KMS-11 (cell line): ENCODE data around the gene CCDC157.

ENCODE experiments used
- H2AFZ ChIP-seq: fragments of 200-600 bp; sonication (generic); 2 replicates; pipeline ENCODE4 v1.6.1; 2016; ENCODE audit warnings: antibody characterized with exemption, mixed run types, low read depth
- H3K27ac ChIP-seq: fragments of 200-600 bp; sonication (generic); 2 replicates; pipeline ENCODE4 v1.6.1; 2016; ENCODE audit warnings: mild to moderate bottlenecking, mixed run types
- H3K27me3 ChIP-seq: fragments of 200-600 bp; sonication (generic); 2 replicates; pipeline ENCODE4 v1.6.1; 2017; ENCODE audit warnings: mild to moderate bottlenecking, low read depth, mixed run types, moderate library complexity; ENCODE audit not compliant: insufficient read depth
- H3K36me3 ChIP-seq: fragments of 200-600 bp; sonication (generic); 2 replicates; pipeline ENCODE4 v1.6.1; 2017; ENCODE audit warnings: mild to moderate bottlenecking, mixed run types; ENCODE audit not compliant: insufficient read depth
- H3K4me1 ChIP-seq: fragments of 200-600 bp; sonication (generic); 2 replicates; pipeline ENCODE4 v1.6.1; 2016; ENCODE audit warnings: mild to moderate bottlenecking, low read depth, mixed run types; ENCODE audit not compliant: poor library complexity, severe bottlenecking
- H3K4me2 ChIP-seq: fragments of 200-600 bp; sonication (generic); 2 replicates; pipeline ENCODE4 v1.7.0; 2016; ENCODE audit warnings: mild to moderate bottlenecking, mixed run types
- H3K4me3 ChIP-seq: fragments of 200-600 bp; sonication (generic); IDR thresholded peaks from 2 replicates; pipeline ENCODE4 v1.6.1; 2017; ENCODE audit warnings: low read depth, low read length, mixed read lengths; ENCODE audit not compliant: insufficient read depth
- H3K79me2 ChIP-seq: fragments of 200-600 bp; sonication (generic); 2 replicates; pipeline ENCODE4 v1.6.1; 2016; ENCODE audit warnings: low read depth, mixed run types; ENCODE audit not compliant: insufficient read depth
- H3K9ac ChIP-seq: fragments of 200-600 bp; sonication (generic); 2 replicates; pipeline ENCODE4 v1.6.1; 2016; ENCODE audit warnings: mild to moderate bottlenecking, mixed run types
- H4K20me1 ChIP-seq: fragments of 200-600 bp; sonication (generic); 2 replicates; pipeline ENCODE4 v1.6.1; 2016; ENCODE audit warnings: mild to moderate bottlenecking, mixed run types; ENCODE audit not compliant: insufficient read depth
- CTCF ChIP-seq: fragments of 200-600 bp; sonication (generic); conservative IDR thresholded peaks from 2 replicates; pipeline ENCODE4 v1.6.1; 2017; ENCODE audit warnings: low read depth, mild to moderate bottlenecking, antibody characterized with exemption, low read length, moderate library complexity, mixed read lengths

The CCDC157 gene

GRCh38 chr22:30358541-30358940, 1.7 kb downstream of the CCDC157 start:
- Histone ChIP-seq H3K27me3 (no peaks in the 10 kb centered on the region), H3K9ac (no peak overlapping the region)

GRCh38 chr22:30361916-30362650, 5.3 kb downstream of the CCDC157 start:
- no peak overlapping the region for H3K9ac ChIP-seq
- H3K79me2 ChIP-seq: no peaks in the 10 kb centered on the region
- TF ChIP-seq CTCF: no peak
- H3K4me2 ChIP-seq: no peak overlapping the region
- no peaks in the 10 kb centered on the region for H3K36me3 ChIP-seq
- H3K27ac ChIP-seq: no peak overlapping the region; the same call in 1 of the 2 replicates
- H4K20me1 ChIP-seq: no peaks in the 10 kb centered on the region
- no peak overlapping the region for H3K4me3 ChIP-seq
- no peaks in the 10 kb centered on the region for H3K27me3 ChIP-seq
- peaks cover 27% of the 10 kb centered on the region for H3K4me1 ChIP-seq
- no peak overlapping the region for H2AFZ ChIP-seq

More at GRCh38 chr22:30358541-30358940, 1.7 kb downstream of the CCDC157 start:
- Histone ChIP-seq H3K27ac (no peak overlapping the region), H3K4me3 (no peak overlapping the region), H2AFZ (no peak overlapping the region), H3K36me3 (no peaks in the 10 kb centered on the region), H3K4me2 (no peak overlapping the region), H4K20me1 (no peaks in the 10 kb centered on the region), H3K4me1 (peaks cover 43% of the 10 kb centered on the region), H3K79me2 (peaks cover 29% of the 10 kb centered on the region)
- no peak for TF ChIP-seq CTCF

- H3K4me3 ChIP-seq: no peak overlapping the region
- no peaks in the 10 kb centered on the region for H3K36me3 ChIP-seq
- H3K4me1 ChIP-seq: peaks cover 24% of the 10 kb centered on the region
- H3K27ac ChIP-seq: no peak overlapping the region; the same call in 1 of the 2 replicates
- no peaks in the 10 kb centered on the region for H4K20me1 ChIP-seq
- H3K27me3 ChIP-seq: no peaks in the 10 kb centered on the region
- H2AFZ ChIP-seq: no peak overlapping the region
- H3K4me2 ChIP-seq: no peak overlapping the region
- H3K79me2 ChIP-seq: no peaks in the 10 kb centered on the region
- TF ChIP-seq CTCF: no peak
- H3K9ac ChIP-seq: no peak overlapping the region
Observed at GRCh38 chr22:30362651-30363281, 6.0 kb downstream of the CCDC157 start.

DNA sequence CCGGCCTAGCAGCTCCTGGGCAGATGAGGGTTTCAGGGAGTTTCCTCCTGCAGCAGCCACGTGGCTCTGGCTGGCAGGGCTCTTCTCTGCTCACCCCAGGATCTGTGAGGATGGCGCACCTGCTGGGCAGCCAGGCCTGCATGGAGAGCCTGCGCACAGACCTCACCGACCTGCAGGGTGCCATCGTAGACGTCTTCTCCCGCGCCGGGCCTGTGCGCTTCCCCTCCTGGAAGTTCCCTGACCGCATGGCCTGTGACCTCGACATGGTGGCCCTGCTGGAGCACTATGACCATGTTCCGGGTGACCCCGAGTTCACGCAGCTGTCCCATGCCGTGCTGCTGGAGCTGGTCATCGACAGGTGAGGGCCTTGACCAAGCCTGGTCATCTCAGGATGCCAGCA, 9.1 kb downstream of the CCDC157 start:
- Histone ChIP-seq H2AFZ (no peak overlapping the region), H3K27ac (no peak overlapping the region), H3K4me1 (peaks cover 24% of the 10 kb centered on the region), H3K36me3 (no peaks in the 10 kb centered on the region), H3K9ac (no peak overlapping the region), H3K27me3 (no peaks in the 10 kb centered on the region), H3K4me3 (no peak overlapping the region), H3K4me2 (no peak overlapping the region), H4K20me1 (no peaks in the 10 kb centered on the region), H3K79me2 (no peaks in the 10 kb centered on the region)
- no peak for TF ChIP-seq CTCF
